ENCODE measurements around the gene TULP1. TPM values are rescaled to one million over a fixed set of nuclear protein-coding genes. Genes with fewer than 3 reads are reported as not detected.

Gene TULP1
- total and polyA plus RNA-seq, 2 of the 13 experiments (the other 11 are each of a cell fraction or from before 2014, with no cell fraction given): not detected

- TF ChIP-seq SKIL (CRISPR knock-in tag; IDR thresholded peaks at IDR 0.05; ENCODE audit: borderline replicate concordance) (no peak), ZNF24 (IDR thresholded peaks at IDR 0.05) (no peak), ZEB1 (IDR thresholded peaks at IDR 0.05; ENCODE audit: insufficient replicate concordance, low read depth) (no peak), GTF3A (CRISPR knock-in tag; conservative IDR thresholded peaks at IDR 0.05) (no peak), SNRNP70 (IDR thresholded peaks at IDR 0.05; ENCODE audit: low read depth, low read length) (no peak), ZFP90 (CRISPR knock-in tag; IDR thresholded peaks at IDR 0.05; ENCODE audit: borderline replicate concordance) (no peak), RAD21 (CRISPR knock-in tag; IDR thresholded peaks at IDR 0.05) (no peak), GLI4 (CRISPR knock-in tag; IDR thresholded peaks at IDR 0.05; ENCODE audit: borderline replicate concordance) (no peak), MYPOP (CRISPR knock-in tag; IDR thresholded peaks at IDR 0.05) (0 out of 2 replicates have a peak, but pooled peaks have one; percentile 3), DR1 (CRISPR knock-in tag; IDR thresholded peaks at IDR 0.05) (no peak), ZNF724P (CRISPR knock-in tag; IDR thresholded peaks at IDR 0.05; ENCODE audit: borderline replicate concordance) (0 out of 2 replicates have a peak, but pooled peaks have one; percentile 12), ZBTB33 (CRISPR knock-in tag; IDR thresholded peaks at IDR 0.05) (no peak), KAT7 (CRISPR knock-in tag; IDR thresholded peaks at IDR 0.05; ENCODE audit: borderline replicate concordance) (no peak; the same call in 1 of the 2 replicates), ZNF720 (CRISPR knock-in tag; IDR thresholded peaks at IDR 0.05) (no peak), RERE (CRISPR knock-in tag; IDR thresholded peaks at IDR 0.05; ENCODE audit: low read depth) (no peak), NCOA2 (CRISPR knock-in tag; IDR thresholded peaks at IDR 0.05) (no peak), ZNF367 (CRISPR knock-in tag; IDR thresholded peaks at IDR 0.05; ENCODE audit: borderline replicate concordance) (no peak), ZFYVE20 (CRISPR knock-in tag; IDR thresholded peaks at IDR 0.05; ENCODE audit: borderline replicate concordance, low read depth) (peak; percentile 79; the same call in 1 of the 2 replicates)
Observed at GRCh38 chr6:35468980-35469750, 43.5 kb downstream of the TULP1 start (continued).
